Liver (tissue), 3 donors: ENCODE data around the gene TRUB1.

Experiments used
- CTCF ChIP-seq: fragments of 150-350 bp; IDR thresholded peaks from 2 replicates; pipeline ENCODE4 v1.5.1; 2017; ENCODE audit warnings: improper control_type of control experiment, low read depth, low read length; ENCODE audit not compliant: missing input control
- EGR1 ChIP-seq, 2 donors: IDR thresholded peaks; 2 replicates each; pipeline ENCODE4 v1.6.1; 2016 to 2018; ENCODE audit warnings: antibody characterized with exemption in 2 of 2, low read depth in 2 of 2
- FOXA2 ChIP-seq: IDR thresholded peaks from 2 replicates; pipeline ENCODE4 v1.6.1; 2016; ENCODE audit warnings: antibody characterized with exemption
- GABPA ChIP-seq, 2 donors: IDR thresholded peaks in 1 of 2; conservative IDR thresholded peaks in 1 of 2; 2 replicates each; pipeline ENCODE4 v1.6.1; 2016; ENCODE audit warnings: antibody characterized with exemption in 2 of 2, mild to moderate bottlenecking in 1 of 2, moderate library complexity in 1 of 2
- NR2F2 ChIP-seq: IDR thresholded peaks from 2 replicates; pipeline ENCODE4 v1.6.1; 2016; ENCODE audit warnings: antibody characterized with exemption
- RAD21 ChIP-seq, 2 donors: IDR thresholded peaks; 2 replicates each; pipeline ENCODE4 v1.6.1; 2016; ENCODE audit warnings: antibody characterized with exemption in 2 of 2, mild to moderate bottlenecking in 2 of 2
- REST ChIP-seq: IDR thresholded peaks from 2 replicates; pipeline ENCODE4 v1.6.1; 2016; ENCODE audit warnings: antibody characterized with exemption, mild to moderate bottlenecking
- SP1 ChIP-seq: IDR thresholded peaks from 2 replicates; pipeline ENCODE4 v1.6.1; 2018; ENCODE audit warnings: antibody characterized with exemption, mild to moderate bottlenecking
- YY1 ChIP-seq: IDR thresholded peaks from 2 replicates; pipeline ENCODE4 v1.6.1; 2016; ENCODE audit warnings: antibody characterized with exemption, mild to moderate bottlenecking
- donor health status: healthy.
- donor health status: healthy.

- no peak for TF ChIP-seq REST
- no peak for TF ChIP-seq YY1
- TF ChIP-seq CTCF = no peak
- no peak for TF ChIP-seq EGR1 (IDR thresholded peaks at IDR 0.05; ENCODE audit: low read depth in 2 of 2)
- no peak for TF ChIP-seq RAD21 (IDR thresholded peaks at IDR 0.05)
- no peak for TF ChIP-seq NR2F2
- TF ChIP-seq SP1 = no peak
- no peak for TF ChIP-seq GABPA (IDR thresholded peaks at IDR 0.05 in 1 of 2, conservative IDR thresholded peaks at IDR 0.05 in 1 of 2)
- no peak for TF ChIP-seq FOXA2
Measured at GRCh38 chr10:115004236-115004862, 66.4 kb downstream of the TRUB1 start.
